Neural progenitor cell (in vitro differentiated cells): ENCODE results near the gene UBE2F.

Experiments
- EZH2 ChIP-seq: fragments of 200-600 bp; sonication (generic); IDR thresholded peaks from 2 replicates; pipeline ENCODE4 v1.6.1; 2017; ENCODE audit warnings: antibody characterized with exemption, mild to moderate bottlenecking, moderate library complexity
- EZH2phosphoT487 ChIP-seq: fragments of 200-600 bp; sonication (generic); IDR thresholded peaks from 2 replicates; pipeline ENCODE4 v1.6.1; 2017; ENCODE audit warnings: antibody characterized with exemption

- TF ChIP-seq EZH2phosphoT487 (no peak), EZH2 (no peak)
Observed at GRCh38 chr2:238015705-238016104, 48.9 kb downstream of the UBE2F start.
